IMR-90 (cell line): Measurements from ENCODE around the gene STAC2. TPM values are rescaled to one million over a fixed set of nuclear protein-coding genes. Genes with fewer than 3 reads are reported as not detected.

Source experiments
- ATAC-seq: fragments of 200-7000 bp; cut with Tn5 transposase; 2 replicates; pipeline ENCODE4 v1.9.1; 2020; ENCODE audit warnings: low read depth, mild to moderate bottlenecking, moderate library complexity
- BruUV-seq: library from RNA; stranded (reverse); fragments of 400-500 nt; replicated peaks from 2 replicates; lab custom pipeline; 2021; lab: Mats Ljungman, UMichigan
- CTCF ChIA-PET: fragments of 300-600 bp; formaldehyde crosslinking; extraction: SDS; loops from one replicate; lab custom pipeline; 2021; ENCODE audit warnings: antibody characterized with exemption; lab: Yijun Ruan, JAX
- POLR2A ChIA-PET: fragments of 300-600 bp; sonication (Branson Sonifier 250); formaldehyde crosslinking; loops from one replicate; lab custom pipeline; 2022; ENCODE audit warnings: antibody characterized with exemption; ENCODE audit not compliant: unreplicated experiment; lab: Charles Lee
- DNase-seq: peaks from one replicate; pipeline ENCODE4 v3.0.0; 2013
- H2AFZ ChIP-seq: replicated peaks from 2 replicates; pipeline ENCODE3; 2013; ENCODE audit warnings: low read length, mild to moderate bottlenecking; ENCODE audit not compliant: poor library complexity
- H2AK5ac ChIP-seq: 2 replicates; pipeline ENCODE4 v1.6.1; 2013; ENCODE audit warnings: low read depth, low read length, inconsistent platforms
- H2AK9ac ChIP-seq: replicated peaks from 2 replicates; pipeline ENCODE3; 2013; ENCODE audit warnings: mild to moderate bottlenecking, low read depth, low read length, moderate library complexity; ENCODE audit not compliant: poor library complexity
- H2BK120ac ChIP-seq: 2 replicates; pipeline ENCODE4 v1.6.1; 2013; ENCODE audit warnings: low read depth, low read length, inconsistent platforms
- H2BK15ac ChIP-seq: 3 replicates; pipeline ENCODE4 v1.6.1; 2013; ENCODE audit warnings: low read depth, low read length, inconsistent platforms
- H2BK20ac ChIP-seq: 2 replicates; pipeline ENCODE4 v1.6.1; 2013; ENCODE audit warnings: low read depth, mild to moderate bottlenecking, inconsistent platforms, low read length, moderate library complexity
- H2BK5ac ChIP-seq: 2 replicates; pipeline ENCODE4 v1.6.1; 2013; ENCODE audit warnings: mild to moderate bottlenecking, low read depth, low read length, inconsistent platforms; ENCODE audit not compliant: poor library complexity, severe bottlenecking
- H3K14ac ChIP-seq: replicated peaks from 2 replicates; pipeline ENCODE4 v1.6.1; 2013; ENCODE audit warnings: low read depth, low read length, inconsistent platforms
- H3K18ac ChIP-seq: 2 replicates; pipeline ENCODE4 v1.6.1; 2013; ENCODE audit warnings: low read depth, low read length, control low read depth
- H3K23ac ChIP-seq: 2 replicates; pipeline ENCODE4 v1.6.1; 2013; ENCODE audit warnings: low read depth, low read length, inconsistent platforms
- H3K27ac ChIP-seq: 2 replicates; pipeline ENCODE4 v1.5.1; 2013; ENCODE audit warnings: mild to moderate bottlenecking, control low read depth, low read length; ENCODE audit not compliant: insufficient read depth
- H3K27me3 ChIP-seq: 2 replicates; pipeline ENCODE4 v1.6.1; 2013; ENCODE audit warnings: low read length; ENCODE audit not compliant: control insufficient read depth, insufficient read depth
- H3K36me3 ChIP-seq: 2 replicates; pipeline ENCODE4 v1.6.1; 2013; ENCODE audit warnings: low read length, mixed read lengths; ENCODE audit not compliant: control insufficient read depth, insufficient read depth
- H3K4ac ChIP-seq: 2 replicates; pipeline ENCODE4 v1.6.1; 2013; ENCODE audit warnings: low read depth, low read length, inconsistent platforms
- H3K4me1 ChIP-seq: 2 replicates; pipeline ENCODE4 v1.6.1; 2013; ENCODE audit warnings: low read length, mixed read lengths; ENCODE audit not compliant: control insufficient read depth, insufficient read depth
- H3K4me2 ChIP-seq: 2 replicates; pipeline ENCODE4 v1.6.1; 2013; ENCODE audit warnings: low read depth, mild to moderate bottlenecking, control low read depth, low read length, moderate library complexity
- H3K4me3 ChIP-seq: 2 replicates; pipeline ENCODE4 v1.5.1; 2013; ENCODE audit warnings: low read depth, mild to moderate bottlenecking, control low read depth, low read length, moderate library complexity; ENCODE audit not compliant: insufficient read depth
- H3K56ac ChIP-seq: 2 replicates; pipeline ENCODE4 v1.6.1; 2013; ENCODE audit warnings: low read length, inconsistent platforms; ENCODE audit not compliant: insufficient read depth; ENCODE audit errors: extremely low read depth
- H3K79me1 ChIP-seq, 2 experiments: 2 replicates each; pipeline ENCODE4 v1.6.1; 2013; ENCODE audit warnings: low read length in 2 of 2, inconsistent platforms in 1 of 2, low read depth in 1 of 2
- H3K9ac ChIP-seq: 2 replicates; pipeline ENCODE4 v1.6.1; 2013; ENCODE audit warnings: low read depth, low read length, control low read depth
- H3K9me1 ChIP-seq: 2 replicates; pipeline ENCODE4 v1.6.1; 2013; ENCODE audit warnings: low read length, inconsistent platforms; ENCODE audit not compliant: insufficient read depth
- H3K9me3 ChIP-seq: 2 replicates; pipeline ENCODE4 v1.6.1; 2013; ENCODE audit warnings: low read length; ENCODE audit not compliant: control insufficient read depth, insufficient read depth
- H4K20me1 ChIP-seq: 2 replicates; pipeline ENCODE4 v1.6.1; 2013; ENCODE audit warnings: low read length, inconsistent platforms; ENCODE audit not compliant: insufficient read depth
- H4K5ac ChIP-seq: 2 replicates; pipeline ENCODE4 v1.6.1; 2013; ENCODE audit warnings: mild to moderate bottlenecking, low read depth, low read length, control low read depth
- H4K8ac ChIP-seq, 2 experiments: 2 replicates each; pipeline ENCODE4 v1.6.1; 2013; ENCODE audit warnings: low read depth in 2 of 2, low read length in 2 of 2, control low read depth in 1 of 2, inconsistent platforms in 1 of 2
- H4K91ac ChIP-seq: 2 replicates; pipeline ENCODE4 v1.6.1; 2013; ENCODE audit warnings: low read depth, low read length, inconsistent platforms; ENCODE audit not compliant: insufficient read depth
- CEBPB ChIP-seq: IDR thresholded peaks from 2 replicates; pipeline ENCODE4 v1.6.1; 2012; ENCODE audit warnings: low read depth, low read length, improper control_type of control experiment
- CHD1 ChIP-seq: IDR thresholded peaks from 2 replicates; pipeline ENCODE4 v1.6.1; 2012; ENCODE audit warnings: low read depth, low read length, improper control_type of control experiment
- FOS ChIP-seq: fragments of 150-350 bp; IDR thresholded peaks from 2 replicates; pipeline ENCODE4 v1.6.1; 2016; ENCODE audit warnings: low read depth, low read length
- MAZ ChIP-seq: IDR thresholded peaks from 2 replicates; pipeline ENCODE4 v1.6.1; 2012; ENCODE audit warnings: low read depth, mild to moderate bottlenecking, low read length, improper control_type of control experiment, moderate library complexity, borderline replicate concordance
- RCOR1 ChIP-seq: IDR thresholded peaks from 2 replicates; pipeline ENCODE4 v1.6.1; 2012; ENCODE audit warnings: mild to moderate bottlenecking, low read length, improper control_type of control experiment; ENCODE audit not compliant: insufficient replicate concordance
- RFX5 ChIP-seq: IDR thresholded peaks from 2 replicates; pipeline ENCODE4 v1.8.0; 2012; ENCODE audit warnings: low read depth, mild to moderate bottlenecking, low read length, moderate library complexity
- WGBS, 2 experiments: methylation state at CpG; one replicate each; pipeline versions ENCODE4 v1.1.5 to v1.1.7; 2013; ENCODE audit warnings: missing lambda C conversion rate in 2 of 2; ENCODE audit not compliant: insufficient read length in 1 of 2; ENCODE audit errors: extremely low coverage in 2 of 2; 5-methylcytosine and 5-hydroxymethylcytosine counted together
- dilution Hi-C: fragments of 300-500 bp; cut with HindIII; formaldehyde crosslinking; loops from one replicate; pipeline ENCODE4 v1.14.3; 2018; ENCODE audit warnings: low sequenced_read_pairs; ENCODE audit not compliant: unreplicated experiment
- in situ Hi-C: fragments of 300-500 bp; cut with MboI; formaldehyde crosslinking; loops from 3 replicates; pipeline ENCODE4 v1.14.3; 2019; ENCODE audit warnings: low sequenced_read_pairs, inconsistent platforms, mixed read lengths
- intact Hi-C: fragments of 100-400 bp; cut with micrococcal nuclease; formaldehyde crosslinking; loops from 2 replicates; pipeline ENCODE4 v1.10.0; 2022
- polyA plus RNA-seq, 3 experiments: library from polyadenylated mRNA; depleted of rRNA; stranded (reverse); fragments of >200 nt; gene quantifications; 2 replicates each; pipeline ENCODE4 v1.2.3, GENCODE V29; 2012; ENCODE audit warnings: low replicate concordance in 1 of 3
- total RNA-seq: library from RNA; depleted of rRNA; stranded (reverse); fragments of >200 nt; gene quantifications from 2 replicates; pipeline ENCODE4 v1.2.3, GENCODE V29; 2012
- TF ChIP-seq, protein P1 (sequence below): conservative IDR thresholded peaks from 2 replicates; pipeline ENCODE4 v1.5.1; 2012; ENCODE audit warnings: mild to moderate bottlenecking, low read depth, low read length, improper control_type of control experiment

Gene STAC2
- total and polyA plus RNA-seq, 2 of the 4 experiments (the other 2 are of a cell fraction) = 0.02 TPM; not detected in 1

DNA sequence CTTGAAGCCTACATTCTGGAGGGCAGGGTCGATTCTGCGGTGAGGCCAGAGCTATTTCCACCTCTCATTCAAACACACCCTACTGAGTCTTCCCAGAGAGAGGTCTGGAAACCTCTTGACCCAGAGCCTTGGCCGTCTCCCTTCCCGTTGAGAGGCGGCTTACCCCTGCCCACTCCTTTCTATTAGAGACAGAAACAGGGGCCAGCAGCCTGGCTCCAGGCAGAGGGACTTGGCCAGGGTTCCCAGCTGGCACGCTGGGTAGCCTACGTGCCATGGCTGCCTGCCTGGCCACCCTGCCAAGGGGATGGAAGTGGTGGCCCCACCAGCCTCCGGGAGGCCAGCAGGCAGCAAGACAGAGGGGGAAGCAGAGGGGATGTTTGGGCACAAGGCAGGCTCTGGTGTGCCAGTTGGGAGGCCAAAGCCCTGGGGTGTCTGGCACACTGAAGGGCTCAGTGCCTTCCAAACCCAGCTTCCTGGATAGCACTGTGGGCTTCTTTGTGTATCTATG is 6.0 kb downstream of the STAC2 start:
- Histone ChIP-seq H2BK15ac (no peak overlapping the region), H2BK20ac (no peak overlapping the region), H3K9ac (no peak overlapping the region), H3K9me3 (no peaks in the 10 kb centered on the region), H3K18ac (no peak overlapping the region), H4K20me1 (no peaks in the 10 kb centered on the region), H4K8ac (no peak overlapping the region), H3K27ac (no peak overlapping the region), H3K4ac (no peak overlapping the region), H2AK5ac (no peak overlapping the region), H3K23ac (no peak overlapping the region), H4K5ac (no peak overlapping the region), H2BK120ac (no peak overlapping the region), H3K9me1 (no peaks in the 10 kb centered on the region), H3K79me1 (no peaks in the 10 kb centered on the region), H3K4me1 (no peaks in the 10 kb centered on the region), H3K4me2 (no peak overlapping the region), H3K4me3 (no peak overlapping the region), H2AK9ac (no peak overlapping the region), H3K14ac (no peak overlapping the region), H2BK5ac (no peak overlapping the region), H2AFZ (no peak overlapping the region), H3K36me3 (no peaks in the 10 kb centered on the region), H3K56ac (no peak overlapping the region), H4K91ac (no peak overlapping the region), H3K27me3 (peaks cover 73% of the 10 kb centered on the region)
- intact Hi-C loops = no loop called here
- in situ Hi-C loops = no loop called here
- ATAC-seq (no peak), DNase-seq (no peak)
- BruUV-seq = no TSS peak
- POLR2A ChIA-PET = no interaction called here
- 70% methylated on average over 2 of the region's 8 CpGs; no CpG with 5 or more reads in 1 of the 2 experiments for WGBS, 2 experiments
- dilution Hi-C loops = no loop called here
- no peak for TF ChIP-seq FOS
- no peak for TF ChIP-seq RCOR1
- TF ChIP-seq, protein P1, sequence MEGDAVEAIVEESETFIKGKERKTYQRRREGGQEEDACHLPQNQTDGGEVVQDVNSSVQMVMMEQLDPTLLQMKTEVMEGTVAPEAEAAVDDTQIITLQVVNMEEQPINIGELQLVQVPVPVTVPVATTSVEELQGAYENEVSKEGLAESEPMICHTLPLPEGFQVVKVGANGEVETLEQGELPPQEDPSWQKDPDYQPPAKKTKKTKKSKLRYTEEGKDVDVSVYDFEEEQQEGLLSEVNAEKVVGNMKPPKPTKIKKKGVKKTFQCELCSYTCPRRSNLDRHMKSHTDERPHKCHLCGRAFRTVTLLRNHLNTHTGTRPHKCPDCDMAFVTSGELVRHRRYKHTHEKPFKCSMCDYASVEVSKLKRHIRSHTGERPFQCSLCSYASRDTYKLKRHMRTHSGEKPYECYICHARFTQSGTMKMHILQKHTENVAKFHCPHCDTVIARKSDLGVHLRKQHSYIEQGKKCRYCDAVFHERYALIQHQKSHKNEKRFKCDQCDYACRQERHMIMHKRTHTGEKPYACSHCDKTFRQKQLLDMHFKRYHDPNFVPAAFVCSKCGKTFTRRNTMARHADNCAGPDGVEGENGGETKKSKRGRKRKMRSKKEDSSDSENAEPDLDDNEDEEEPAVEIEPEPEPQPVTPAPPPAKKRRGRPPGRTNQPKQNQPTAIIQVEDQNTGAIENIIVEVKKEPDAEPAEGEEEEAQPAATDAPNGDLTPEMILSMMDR = no peak
- no peak for TF ChIP-seq RFX5
- TF ChIP-seq MAZ = no peak
- TF ChIP-seq CHD1 = no peak
- TF ChIP-seq CEBPB = no peak
- CTCF ChIA-PET = no interaction called here
